Astrocyte (in vitro differentiated cells and primary cell): ENCODE results near the gene CRACDL.
"Not testable (repeated sequence)": the region's sequence is repeated elsewhere in the genome, so short reads cannot be mapped to it uniquely, and the experiment has no call there.

Source experiments
- EZH2 ChIP-seq: IDR thresholded peaks from 2 replicates; pipeline ENCODE4 v1.6.1; 2012; ENCODE audit warnings: mild to moderate bottlenecking, low read length, inconsistent platforms; ENCODE audit not compliant: insufficient read depth
- TF ChIP-seq, protein P1 (sequence below): IDR thresholded peaks from 2 replicates; pipeline ENCODE4 v1.5.1; 2011; ENCODE audit warnings: low read depth, mild to moderate bottlenecking, inconsistent platforms, low read length, moderate library complexity; ENCODE audit not compliant: insufficient read depth

GRCh38 chr2:98877658-98878057 is 58.4 kb downstream of the CRACDL start:
- TF ChIP-seq, protein P1, sequence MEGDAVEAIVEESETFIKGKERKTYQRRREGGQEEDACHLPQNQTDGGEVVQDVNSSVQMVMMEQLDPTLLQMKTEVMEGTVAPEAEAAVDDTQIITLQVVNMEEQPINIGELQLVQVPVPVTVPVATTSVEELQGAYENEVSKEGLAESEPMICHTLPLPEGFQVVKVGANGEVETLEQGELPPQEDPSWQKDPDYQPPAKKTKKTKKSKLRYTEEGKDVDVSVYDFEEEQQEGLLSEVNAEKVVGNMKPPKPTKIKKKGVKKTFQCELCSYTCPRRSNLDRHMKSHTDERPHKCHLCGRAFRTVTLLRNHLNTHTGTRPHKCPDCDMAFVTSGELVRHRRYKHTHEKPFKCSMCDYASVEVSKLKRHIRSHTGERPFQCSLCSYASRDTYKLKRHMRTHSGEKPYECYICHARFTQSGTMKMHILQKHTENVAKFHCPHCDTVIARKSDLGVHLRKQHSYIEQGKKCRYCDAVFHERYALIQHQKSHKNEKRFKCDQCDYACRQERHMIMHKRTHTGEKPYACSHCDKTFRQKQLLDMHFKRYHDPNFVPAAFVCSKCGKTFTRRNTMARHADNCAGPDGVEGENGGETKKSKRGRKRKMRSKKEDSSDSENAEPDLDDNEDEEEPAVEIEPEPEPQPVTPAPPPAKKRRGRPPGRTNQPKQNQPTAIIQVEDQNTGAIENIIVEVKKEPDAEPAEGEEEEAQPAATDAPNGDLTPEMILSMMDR, result not testable (repeated sequence)
- TF ChIP-seq EZH2, result not testable (repeated sequence)
